HTERT RPE-1 (cell line): Measurements from ENCODE around the gene C5orf24.

Experiments used
- in situ Hi-C: fragments of 300-500 bp; cut with MboI; formaldehyde crosslinking; loops from 4 replicates; pipeline ENCODE4 v1.14.3; 2020; ENCODE audit warnings: low sequenced_read_pairs

C5orf24 gene

GRCh38 chr5:134905246-134905996 is 59.7 kb downstream of the C5orf24 start:
- in situ Hi-C loops, result no loop called here

- in situ Hi-C loops, result no loop called here
These were observed 61.0 kb downstream of the C5orf24 start for GRCh38 chr5:134906811-134907210.
